ENCODE measurements around the gene NAA25.

The NAA25 gene

GRCh38 chr12:112108202-112109079, at the start of gene NAA25:
Gene NAA25, minus strand, starts transcription at chr12:112108783. Its CDS starts 10 bp downstream, at chr12:112108773.
- in situ Hi-C loops (cut with MboI; ENCODE audit: low sequenced_read_pairs), result no loop called here

DNA sequence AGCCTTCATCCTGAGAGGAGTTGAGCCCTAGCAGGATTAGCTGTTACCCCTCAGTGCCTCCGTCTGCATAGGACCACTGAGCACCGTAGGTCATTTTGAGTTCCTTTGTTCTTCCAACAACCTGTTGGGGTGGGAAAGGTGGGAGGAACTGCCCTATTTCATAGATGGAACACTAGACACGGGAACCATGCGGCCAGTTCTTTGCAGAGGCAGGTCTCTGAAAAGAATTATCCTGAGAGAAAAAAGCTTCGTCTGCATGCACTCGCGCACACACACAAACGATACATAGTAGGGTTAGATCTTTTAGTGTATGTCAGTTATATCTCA, 45.3 kb upstream of the NAA25 start:
- in situ Hi-C loops (cut with MboI; ENCODE audit: low sequenced_read_pairs), result no loop called here

- in situ Hi-C loops (cut with MboI; ENCODE audit: low sequenced_read_pairs), result no loop called here
Observed at GRCh38 chr12:112153181-112153892, 44.8 kb upstream of the NAA25 start.

GRCh38 chr12:112151766-112152541, 43.4 kb upstream of the NAA25 start:
- in situ Hi-C loops (cut with MboI; ENCODE audit: low sequenced_read_pairs), result no loop called here

- in situ Hi-C loops (cut with MboI; ENCODE audit: low sequenced_read_pairs), result no loop called here
Observed at GRCh38 chr12:112149596-112149995, 41.0 kb upstream of the NAA25 start.

- in situ Hi-C loops (cut with MboI; ENCODE audit: low sequenced_read_pairs), result no loop called here
Observed at GRCh38 chr12:112148031-112148513, 39.5 kb upstream of the NAA25 start.

DNA sequence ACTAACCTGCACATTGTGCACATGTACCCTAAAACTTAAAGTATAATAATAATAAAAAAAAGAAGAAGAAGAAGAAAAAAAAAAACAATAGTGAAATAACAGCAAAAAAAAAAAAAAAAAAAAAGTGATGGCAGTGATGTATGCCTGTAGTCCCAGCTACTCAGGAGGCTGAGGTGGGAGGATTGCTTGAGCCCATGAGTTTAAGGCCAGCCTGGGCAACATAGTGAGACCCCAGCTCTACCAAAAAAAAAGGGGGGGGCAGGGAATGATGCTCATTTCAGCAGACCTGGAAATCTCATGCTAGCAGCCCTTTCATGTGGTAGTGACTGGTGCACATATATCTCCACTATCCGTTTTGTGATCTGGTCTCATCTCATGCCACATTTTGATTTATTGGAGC, 37.5 kb upstream of the NAA25 start:
- in situ Hi-C loops (cut with MboI; ENCODE audit: low sequenced_read_pairs), result no loop called here

DNA sequence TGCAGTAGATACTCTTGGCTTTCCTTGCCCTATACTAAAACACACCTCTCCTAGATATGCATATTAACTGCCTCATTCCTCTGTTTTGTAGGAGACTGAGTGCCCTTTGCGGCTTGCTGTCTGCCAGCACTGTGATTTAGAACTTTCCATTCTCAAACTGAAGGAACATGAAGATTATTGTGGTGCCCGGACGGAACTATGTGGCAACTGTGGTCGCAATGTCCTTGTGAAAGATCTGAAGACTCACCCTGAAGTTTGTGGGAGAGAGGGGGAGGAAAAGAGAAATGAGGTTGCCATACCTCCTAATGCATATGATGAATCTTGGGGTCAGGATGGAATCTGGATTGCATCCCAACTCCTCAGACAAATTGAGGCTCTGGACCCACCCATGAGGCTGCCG, 32.1 kb upstream of the NAA25 start:
- in situ Hi-C loops (cut with MboI; ENCODE audit: low sequenced_read_pairs), result no loop called here

DNA sequence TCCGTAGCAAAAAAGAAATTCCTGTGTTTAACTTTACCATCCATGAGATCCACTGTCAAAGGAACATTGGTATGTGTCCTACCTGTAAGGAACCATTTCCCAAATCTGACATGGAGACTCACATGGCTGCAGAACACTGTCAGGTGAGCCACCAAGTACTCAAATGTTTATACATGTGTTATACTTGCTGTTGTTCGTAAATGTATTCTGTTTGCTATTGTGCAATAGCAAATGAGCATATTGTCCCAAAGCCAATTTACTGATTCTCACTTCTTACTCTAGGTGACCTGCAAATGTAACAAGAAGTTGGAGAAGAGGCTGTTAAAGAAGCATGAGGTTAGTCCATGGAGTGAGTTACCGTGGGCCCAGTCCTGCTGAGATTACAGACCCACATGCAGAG, 26.1 kb upstream of the NAA25 start:
- in situ Hi-C loops (cut with MboI; ENCODE audit: low sequenced_read_pairs), result no loop called here

GRCh38 chr12:112133418-112133817, 24.8 kb upstream of the NAA25 start:
- in situ Hi-C loops (cut with MboI; ENCODE audit: low sequenced_read_pairs), result no loop called here

- in situ Hi-C loops (cut with MboI; ENCODE audit: low sequenced_read_pairs), result no loop called here
Observed at GRCh38 chr12:112131686-112132085, 23.1 kb upstream of the NAA25 start.

DNA sequence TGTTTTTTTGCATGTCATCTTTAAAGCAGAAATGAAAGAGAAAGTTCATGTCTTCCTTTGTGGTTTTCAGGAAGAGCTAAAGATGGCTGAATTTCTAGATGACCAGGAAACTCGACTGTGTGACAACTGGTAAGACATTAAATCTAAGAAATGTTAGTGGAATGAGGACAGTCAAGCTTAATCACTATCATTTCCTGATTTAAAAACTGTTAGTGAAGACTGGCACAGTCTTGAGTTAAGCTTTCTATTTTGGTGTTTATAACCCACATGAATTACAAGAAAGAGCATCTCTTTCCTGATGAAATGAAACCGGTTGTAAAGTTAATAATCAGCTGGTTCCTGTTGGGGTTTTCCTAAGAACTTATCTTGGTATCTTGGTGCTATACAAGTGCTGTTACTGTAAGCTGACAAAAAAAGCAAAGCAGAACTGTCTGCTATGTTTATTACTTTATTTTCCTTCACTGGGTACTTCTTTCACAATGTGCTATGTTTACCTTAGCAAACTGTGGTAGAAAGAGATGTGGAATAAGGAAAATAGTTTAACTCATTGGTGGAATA, 21.9 kb upstream of the NAA25 start:
- in situ Hi-C loops (cut with MboI; ENCODE audit: low sequenced_read_pairs), result no loop called here

DNA sequence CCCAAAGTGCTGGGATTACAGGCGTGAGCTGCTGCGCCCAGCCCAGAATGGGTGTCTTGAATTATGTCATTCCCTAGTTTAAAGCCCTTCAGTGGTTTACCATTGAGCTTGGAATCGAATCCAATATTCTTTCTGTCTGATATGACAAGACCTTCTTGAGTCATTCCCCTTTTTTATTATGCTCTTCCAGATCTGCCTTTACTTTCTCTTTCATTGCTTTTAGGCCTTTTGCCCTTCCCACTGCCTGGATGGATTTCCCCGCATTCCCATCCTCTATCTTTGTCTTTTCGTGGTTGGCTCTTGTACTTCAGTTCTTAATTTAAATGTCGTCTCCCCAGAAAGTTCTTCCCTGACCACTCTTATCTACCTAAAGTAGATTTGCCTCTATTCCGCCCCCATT, 18.3 kb upstream of the NAA25 start:
- in situ Hi-C loops (cut with MboI; ENCODE audit: low sequenced_read_pairs), result no loop called here

DNA sequence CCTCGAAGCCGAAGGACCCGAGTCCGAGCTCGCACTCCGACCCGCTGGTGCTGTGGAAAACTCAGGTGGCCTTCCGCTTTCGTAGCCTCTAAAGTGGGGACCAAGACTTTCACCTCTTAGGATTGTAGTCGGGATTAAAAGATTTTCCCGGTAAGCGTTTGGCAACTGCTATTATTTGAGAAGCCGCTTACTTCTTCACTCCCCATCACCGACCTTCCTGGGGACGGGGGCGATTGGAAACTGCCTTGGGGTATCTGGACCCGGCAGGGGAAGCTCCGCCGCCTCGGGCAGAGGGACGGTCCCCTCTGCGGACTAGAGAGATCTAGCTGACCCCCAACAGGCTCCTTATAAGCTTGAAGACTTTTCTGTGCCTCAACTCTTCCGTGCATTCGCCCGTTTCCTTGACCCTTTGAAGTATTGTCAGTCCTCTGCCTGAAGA, 17.4 kb upstream of the NAA25 start:
- in situ Hi-C loops (cut with MboI; ENCODE audit: low sequenced_read_pairs), result no loop called here

GRCh38 chr12:112125250-112125999, 16.8 kb upstream of the NAA25 start, which contains the start of gene TRAFD1:
Gene TRAFD1, plus strand, starts transcription at chr12:112125560. Its CDS starts 4,963 bp downstream, at chr12:112130523.
- in situ Hi-C loops (cut with MboI; ENCODE audit: low sequenced_read_pairs), result no loop called here

GRCh38 chr12:112124918-112125249, 16.3 kb upstream of the NAA25 start:
- in situ Hi-C loops (cut with MboI; ENCODE audit: low sequenced_read_pairs), result no loop called here

- in situ Hi-C loops (cut with MboI; ENCODE audit: low sequenced_read_pairs), result no loop called here
Observed at GRCh38 chr12:112122823-112123690, 14.5 kb upstream of the NAA25 start.

DNA sequence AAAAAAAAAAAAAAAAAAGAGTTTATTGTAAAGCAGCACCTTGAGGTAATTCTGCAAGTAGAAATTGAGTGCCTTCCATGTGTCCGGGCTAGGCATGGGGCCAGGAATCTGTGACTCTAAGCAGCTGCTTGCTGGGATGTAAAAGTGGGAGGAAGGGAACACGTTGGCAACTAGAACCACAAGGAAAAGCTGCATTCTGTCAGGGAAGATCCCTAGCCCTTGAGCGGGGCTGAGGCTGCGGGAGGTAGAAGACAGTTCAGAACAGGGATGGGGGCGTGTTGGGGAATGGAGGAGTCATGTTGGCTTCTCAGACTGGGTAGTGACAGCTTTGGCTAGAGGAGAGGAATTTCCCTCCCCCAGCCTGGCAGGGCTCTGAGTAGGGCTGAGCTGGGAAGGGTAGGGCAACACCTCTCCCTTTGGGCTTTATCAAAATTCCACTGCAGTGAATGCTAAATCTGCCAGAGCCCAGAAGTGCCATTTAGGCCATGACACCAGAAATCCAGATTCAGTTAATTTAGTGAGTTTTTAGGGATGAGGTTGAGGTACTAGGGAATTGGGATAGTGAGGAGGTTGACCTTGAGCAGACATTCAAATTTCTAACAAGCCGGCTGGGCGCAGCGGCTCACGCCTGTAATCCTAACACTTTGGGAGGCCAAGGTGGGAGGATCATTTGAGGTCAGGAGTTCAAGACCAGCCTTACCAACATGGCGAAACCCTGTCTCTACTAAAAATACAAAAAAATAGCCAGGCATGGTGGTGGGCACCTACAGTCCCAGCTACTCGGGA, 13.4 kb upstream of the NAA25 start:
- in situ Hi-C loops (cut with MboI; ENCODE audit: low sequenced_read_pairs), result no loop called here

GRCh38 chr12:112117685-112118084, 9.1 kb upstream of the NAA25 start:
- in situ Hi-C loops (cut with MboI; ENCODE audit: low sequenced_read_pairs), result no loop called here

All from hTERT RPE-1 (cell line).